Ishikawa (cell line): ENCODE data around the gene AQR.

ENCODE experiments used
- CREB1 ChIP-seq: IDR thresholded peaks from 2 replicates; pipeline ENCODE4 v1.6.1; 2012; ENCODE audit warnings: low read depth
- EP300 ChIP-seq: IDR thresholded peaks from 2 replicates; pipeline ENCODE4 v1.6.1; 2012; ENCODE audit warnings: borderline replicate concordance
- FOXM1 ChIP-seq: IDR thresholded peaks from 2 replicates; pipeline ENCODE4 v1.6.1; 2012; ENCODE audit warnings: low read depth, borderline replicate concordance
- NFIC ChIP-seq: IDR thresholded peaks from 2 replicates; pipeline ENCODE4 v1.6.1; 2012
- RAD21 ChIP-seq: IDR thresholded peaks from 2 replicates; pipeline ENCODE4 v1.6.1; 2012; ENCODE audit warnings: low read depth
- REST ChIP-seq: IDR thresholded peaks from 2 replicates; pipeline ENCODE4 v1.6.1; 2012; ENCODE audit warnings: low read depth, mild to moderate bottlenecking
- TAF1 ChIP-seq: IDR thresholded peaks from 2 replicates; pipeline ENCODE4 v1.6.1; 2012; ENCODE audit warnings: low read depth, mild to moderate bottlenecking
- YY1 ChIP-seq: IDR thresholded peaks from 2 replicates; pipeline ENCODE4 v1.6.1; 2012; ENCODE audit warnings: low read depth
- ZBTB7A ChIP-seq: IDR thresholded peaks from 2 replicates; pipeline ENCODE4 v1.6.1; 2012; ENCODE audit warnings: low read depth

GRCh38 chr15:35005933-35006332 is 36.4 kb upstream of the AQR start:
- TF ChIP-seq EP300 (no peak), NFIC (no peak), FOXM1 (no peak), TAF1 (no peak), RAD21 (no peak), CREB1 (no peak), REST (no peak), YY1 (no peak), ZBTB7A (no peak)
